NCI-H1105 (cell line): ENCODE data around the gene PRDM16.

ENCODE experiments used
- DNase-seq: peaks from one replicate; lab custom pipeline; 2025; lab: John Stamatoyannopoulos, UW

The PRDM16 gene

DNA sequence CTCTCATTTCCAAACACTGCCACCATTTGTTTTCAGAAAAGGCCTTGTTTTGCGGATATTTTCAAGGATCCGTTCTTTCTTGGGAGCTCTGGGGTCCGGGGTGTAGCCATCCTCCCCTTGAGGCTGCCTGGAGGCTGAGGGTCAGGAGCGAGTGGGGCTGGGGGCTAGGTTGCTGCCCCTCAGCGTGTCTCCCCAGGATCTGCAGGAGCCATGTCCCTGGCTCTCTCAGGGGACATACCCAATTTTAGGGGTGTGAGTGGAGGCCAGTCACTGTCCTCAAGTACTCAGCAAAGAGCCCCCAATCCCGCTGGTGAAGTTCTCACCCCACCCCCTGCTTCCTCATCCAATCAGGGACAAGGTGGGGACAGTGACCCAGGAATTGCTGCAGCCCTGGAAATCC, 15.0 kb upstream of the PRDM16 start:
- DNase-seq, result no peak

DNA sequence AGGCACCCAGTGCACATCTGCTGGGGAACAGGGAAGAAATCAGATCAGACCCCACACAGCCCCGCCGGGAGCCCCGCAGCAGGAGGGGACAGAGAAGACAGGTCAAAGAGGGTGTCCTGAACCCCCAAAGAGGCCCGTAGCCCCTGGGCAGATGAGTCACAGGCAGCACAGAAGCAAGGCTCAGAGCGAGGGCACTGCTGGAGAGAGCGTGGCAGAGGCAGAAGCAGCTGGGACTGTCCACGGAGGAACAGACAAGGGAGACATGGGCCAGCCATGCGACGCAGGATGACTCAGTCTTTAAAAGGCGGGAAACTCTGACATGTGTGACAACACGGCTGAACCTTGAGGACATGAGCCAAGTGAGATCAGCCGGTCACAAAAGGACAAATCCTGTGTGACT, 14.5 kb upstream of the PRDM16 start:
- DNase-seq, result no peak

DNA sequence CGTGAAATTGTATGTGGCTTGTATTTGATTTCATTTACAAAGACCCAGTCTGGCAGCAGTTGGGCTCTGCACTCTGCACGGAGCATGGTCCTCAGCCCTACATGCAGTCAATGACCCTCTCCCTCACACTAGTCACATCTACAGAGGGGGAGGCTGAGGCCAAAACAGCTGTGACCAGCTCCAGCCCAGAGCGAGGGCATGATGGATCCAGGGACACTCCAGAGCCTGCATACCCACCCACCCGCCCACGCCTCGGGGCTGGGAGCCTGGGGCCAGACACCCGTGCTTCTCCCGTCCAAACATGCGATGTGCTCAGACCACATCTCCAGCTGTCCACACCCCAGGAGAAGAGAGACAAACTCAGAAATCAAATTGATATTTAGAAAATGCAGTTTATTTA, 14.0 kb upstream of the PRDM16 start:
- DNase-seq, result no peak

DNA sequence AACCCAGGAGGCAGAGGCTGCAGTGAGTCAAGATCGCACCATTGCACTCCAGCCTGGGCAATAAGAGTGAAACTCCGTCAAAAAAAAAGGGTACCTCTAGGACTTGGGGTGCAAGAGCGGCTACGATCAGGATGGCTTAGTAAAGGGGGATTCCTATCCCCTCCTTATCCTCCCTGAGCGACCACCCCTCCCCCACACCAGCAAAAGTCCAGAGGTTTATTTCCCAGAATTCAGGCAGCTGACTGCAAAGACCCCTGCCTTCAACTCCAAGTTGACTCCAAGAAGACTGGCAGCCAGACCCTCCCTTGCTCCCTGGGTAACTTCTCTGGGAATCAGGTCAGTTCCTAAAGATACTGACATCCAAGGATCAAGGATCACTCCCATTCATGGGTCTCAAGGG, 12.4 kb upstream of the PRDM16 start:
- no peak for DNase-seq

- no peak for DNase-seq
These were observed 10.6 kb upstream of the PRDM16 start for GRCh38 chr1:3058263-3059030.

- no peak for DNase-seq
These were observed 8.9 kb upstream of the PRDM16 start for GRCh38 chr1:3060127-3060526.

DNA sequence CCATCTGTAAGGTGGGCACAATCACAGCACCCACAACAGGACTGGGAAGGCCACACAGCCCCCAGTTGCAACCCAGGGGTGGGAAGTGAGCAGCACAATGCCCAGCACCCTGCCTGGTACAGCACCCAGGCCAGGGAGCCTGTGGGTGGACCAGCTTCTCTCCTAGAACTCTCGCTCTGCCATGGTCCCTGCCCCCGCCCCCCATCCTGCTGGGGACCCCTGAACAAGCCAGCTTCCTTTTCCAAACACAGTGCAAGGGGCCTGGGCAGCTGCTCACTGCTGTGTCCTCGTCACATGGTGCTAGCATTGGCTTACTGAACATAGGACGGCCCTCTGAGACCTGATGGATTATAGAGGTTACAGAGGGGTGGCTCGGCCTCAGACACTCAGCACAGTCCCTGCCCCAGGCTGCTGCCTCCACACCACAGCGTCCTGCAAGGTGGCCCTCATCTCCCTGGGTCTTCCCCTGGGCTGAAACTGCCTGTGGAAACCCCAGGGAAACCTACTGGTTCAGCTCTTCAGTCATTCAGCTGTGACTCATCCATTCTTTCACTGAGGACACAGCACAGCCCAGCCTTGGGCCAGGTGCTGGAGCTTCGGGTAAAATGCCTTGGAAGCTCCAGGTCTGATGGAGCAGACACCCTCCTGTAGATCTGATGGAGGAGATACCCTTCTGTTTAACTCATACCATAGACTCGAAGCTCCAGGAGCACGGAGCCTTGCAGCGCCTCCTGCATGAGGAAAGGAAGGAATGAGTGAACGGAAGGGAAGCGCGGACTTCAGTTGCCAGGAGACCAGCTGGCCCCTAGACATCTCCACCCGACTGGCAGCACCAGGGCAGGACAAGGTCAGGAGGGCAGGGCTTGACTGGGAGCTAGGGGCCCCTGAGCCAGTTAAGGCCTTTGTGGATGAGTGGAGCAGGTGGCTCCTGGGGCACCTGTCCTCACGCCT, 8.1 kb upstream of the PRDM16 start:
- no peak for DNase-seq

GRCh38 chr1:3061566-3061965, 7.4 kb upstream of the PRDM16 start:
- DNase-seq, result no peak

GRCh38 chr1:3061981-3062615, 6.9 kb upstream of the PRDM16 start:
- no peak for DNase-seq

DNA sequence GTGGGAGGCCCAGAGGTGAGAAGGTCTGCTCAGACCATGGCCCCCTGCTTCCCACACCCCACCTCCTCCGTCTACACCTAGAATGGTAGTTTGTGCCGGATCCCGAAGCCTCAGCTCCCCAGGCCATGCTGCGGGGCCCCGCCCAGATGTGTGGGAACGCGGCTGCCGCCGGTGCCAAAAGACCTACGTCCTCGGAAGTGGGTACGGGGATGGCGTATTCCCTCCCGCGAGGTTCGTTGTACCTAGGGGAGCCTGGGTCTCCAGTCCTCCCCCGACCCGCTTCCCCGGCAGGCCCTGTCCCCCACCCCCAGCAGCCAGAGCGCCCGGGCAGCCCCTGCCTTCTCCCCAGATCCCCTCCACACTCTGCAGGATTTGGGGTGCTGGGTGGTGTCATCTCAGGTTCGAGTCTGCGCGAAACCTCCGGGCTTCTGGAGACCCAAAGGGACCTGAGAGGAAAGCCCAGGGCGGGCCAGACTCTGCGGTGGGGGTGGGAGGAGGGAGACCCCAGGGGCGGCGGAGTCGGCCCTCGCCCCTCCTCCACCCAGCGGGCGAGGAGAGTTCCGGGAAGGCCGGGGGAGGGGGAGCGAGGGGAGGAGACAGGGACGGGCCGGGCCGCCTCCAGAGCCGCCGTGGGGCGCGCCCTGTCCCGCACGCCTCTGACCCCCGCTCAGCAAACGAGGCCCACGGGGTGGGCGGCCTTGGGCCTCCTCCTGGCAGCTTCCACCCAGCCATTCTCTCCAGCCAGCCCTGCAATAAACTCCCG, 6.2 kb upstream of the PRDM16 start:
- DNase-seq, result no peak

GRCh38 chr1:3063379-3064295, 5.4 kb upstream of the PRDM16 start:
- DNase-seq, result no peak

DNA sequence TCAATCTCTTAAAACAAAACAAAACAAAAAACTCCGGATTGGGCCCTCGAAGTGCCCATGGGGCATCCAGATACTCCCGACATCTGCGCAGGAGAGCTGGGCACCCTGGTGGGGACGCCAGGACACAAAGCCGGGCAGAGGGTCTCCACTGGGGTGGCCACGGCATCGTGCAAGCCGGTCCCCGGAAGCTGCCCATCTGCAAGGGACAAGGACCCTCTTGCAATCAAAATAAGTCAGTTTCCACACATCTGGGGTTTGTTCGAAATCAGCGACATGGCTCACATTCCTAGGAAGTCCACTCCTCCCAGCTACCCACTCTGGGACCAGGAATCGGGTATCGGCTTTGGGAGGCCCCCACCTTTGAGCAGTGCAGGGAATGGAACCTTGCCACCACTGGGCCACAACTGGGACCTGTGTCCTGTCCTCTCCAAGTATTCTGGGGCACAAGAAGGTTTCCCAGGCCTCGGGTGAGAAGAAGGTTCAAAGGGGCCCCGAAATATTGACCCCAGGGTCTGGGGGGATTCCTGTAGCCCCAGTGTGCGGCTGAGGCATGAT, 4.6 kb upstream of the PRDM16 start:
- no peak for DNase-seq

GRCh38 chr1:3064901-3065300, 4.1 kb upstream of the PRDM16 start:
- no peak for DNase-seq

DNA sequence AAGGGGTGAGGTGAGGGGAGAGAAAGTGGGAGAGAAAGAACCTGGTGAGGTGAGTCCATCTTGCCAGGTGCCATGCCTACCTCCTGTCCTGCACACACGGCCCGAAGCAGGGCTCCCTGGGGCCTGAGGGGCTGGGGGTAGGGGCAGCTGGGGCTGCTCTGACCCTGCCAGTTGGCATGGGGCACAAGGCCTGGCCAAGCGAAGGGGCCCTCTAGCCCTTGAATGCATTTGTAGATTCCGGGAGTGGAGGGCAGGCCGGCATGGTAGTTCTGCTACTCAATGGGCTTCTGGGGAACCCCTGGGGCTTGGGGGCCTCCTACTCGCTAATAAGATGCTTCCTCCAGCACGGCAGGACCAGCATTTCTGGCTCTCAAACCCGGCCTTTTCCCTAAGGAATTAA, 3.6 kb upstream of the PRDM16 start:
- DNase-seq, result no peak

GRCh38 chr1:3065797-3066196, 3.2 kb upstream of the PRDM16 start:
- no peak for DNase-seq

GRCh38 chr1:3066250-3066711, 2.7 kb upstream of the PRDM16 start:
- DNase-seq, result no peak

- DNase-seq, result no peak
These were observed 2.2 kb upstream of the PRDM16 start for GRCh38 chr1:3066826-3067225.

DNA sequence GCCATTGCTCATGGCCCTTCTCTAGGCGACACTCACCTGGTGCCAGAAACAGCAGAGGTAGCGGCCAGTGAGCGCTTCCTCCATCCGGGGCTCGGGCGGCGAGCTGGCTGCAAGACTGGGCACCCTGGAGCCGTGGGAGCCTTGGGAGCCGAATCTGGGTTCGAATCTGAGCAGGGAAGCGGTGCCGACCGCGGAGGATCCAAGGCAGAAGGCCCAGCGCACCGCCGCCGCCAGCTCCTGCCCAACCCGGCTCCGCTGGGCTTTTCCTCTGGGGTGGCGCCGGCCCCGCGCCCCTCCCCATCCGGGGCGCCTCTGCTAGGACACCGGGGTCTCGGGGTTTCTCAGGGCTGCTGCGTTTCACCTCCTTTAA, 1.7 kb upstream of the PRDM16 start:
- no peak for DNase-seq

DNA sequence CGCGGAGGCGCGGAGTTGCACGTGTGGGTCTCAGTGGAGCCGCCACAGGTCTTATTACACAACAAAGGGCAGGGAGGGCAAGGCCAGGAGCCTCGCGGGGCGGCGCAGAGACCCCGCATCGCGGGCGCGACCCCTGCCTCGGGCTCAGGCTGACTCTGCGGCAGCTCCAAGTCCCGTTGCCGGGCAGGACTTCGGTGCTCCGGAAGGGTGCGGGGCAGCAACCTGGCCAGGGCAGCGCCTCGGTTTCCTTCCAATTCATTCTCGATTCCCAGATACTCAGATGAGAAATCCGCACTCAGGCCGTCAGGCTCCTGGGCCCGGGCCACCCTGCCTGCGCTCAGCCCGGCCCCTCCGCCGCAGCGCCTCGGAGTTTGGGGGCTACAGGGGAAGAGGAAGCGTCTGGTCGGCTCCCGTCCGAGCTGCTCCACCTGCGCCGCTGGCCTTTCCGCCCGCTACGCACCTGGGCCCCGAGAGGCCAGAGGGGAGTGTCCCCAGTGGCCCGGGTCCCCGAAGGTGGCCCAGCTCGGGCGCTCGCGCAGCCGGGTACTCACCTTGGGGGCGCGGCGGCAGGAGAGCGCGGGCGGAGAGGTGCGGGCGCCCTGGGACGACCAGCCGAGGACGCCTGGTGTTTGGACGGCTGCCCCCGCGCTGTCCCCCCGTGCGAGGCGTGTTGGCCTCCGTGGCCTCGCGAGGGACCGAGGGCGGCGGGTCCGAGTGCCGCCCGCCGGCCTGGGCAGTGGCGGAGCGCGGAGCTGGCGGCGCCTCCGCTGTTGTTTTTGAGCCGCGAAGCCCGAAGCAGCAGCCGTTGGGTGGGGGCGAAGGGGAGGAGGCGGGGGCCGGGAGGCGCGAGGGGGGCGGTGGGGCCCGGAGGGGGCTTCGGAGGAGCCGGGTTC, 1.1 kb upstream of the PRDM16 start:
- DNase-seq, result no peak
